PFSK-1 (cell line): ENCODE results near the gene ZFAND3.

ENCODE experiments used
- FOXP2 ChIP-seq: optimal IDR thresholded peaks from 2 replicates; pipeline ENCODE3; 2011; ENCODE audit warnings: borderline replicate concordance, control low read depth, inconsistent platforms; ENCODE audit not compliant: insufficient read depth; ENCODE audit errors: extremely low read length, extremely low read depth
- POLR2AphosphoS5 ChIP-seq: IDR thresholded peaks from 2 replicates; pipeline ENCODE4 v1.6.1; 2012; ENCODE audit warnings: low read depth, mild to moderate bottlenecking, control low read depth, low read length, moderate library complexity
- SIN3A ChIP-seq: IDR thresholded peaks from 2 replicates; pipeline ENCODE4 v1.6.1; 2012; ENCODE audit warnings: mild to moderate bottlenecking, low read length, moderate library complexity, borderline replicate concordance; ENCODE audit not compliant: insufficient read depth
- TAF1 ChIP-seq: IDR thresholded peaks from 2 replicates; pipeline ENCODE4 v1.6.1; 2012; ENCODE audit warnings: low read length, control low read depth, borderline replicate concordance; ENCODE audit not compliant: insufficient read depth
- TF ChIP-seq, protein P1 (sequence below), 2 experiments: IDR thresholded peaks; 2 replicates each; pipeline versions ENCODE4 v1.6.1 to v1.8.0; 2011 to 2012; ENCODE audit warnings: low read depth in 2 of 2, low read length in 2 of 2, control low read depth in 1 of 2, inconsistent platforms in 1 of 2, mild to moderate bottlenecking in 1 of 2, moderate library complexity in 1 of 2; ENCODE audit not compliant: insufficient read depth in 1 of 2

ZFAND3 gene

DNA sequence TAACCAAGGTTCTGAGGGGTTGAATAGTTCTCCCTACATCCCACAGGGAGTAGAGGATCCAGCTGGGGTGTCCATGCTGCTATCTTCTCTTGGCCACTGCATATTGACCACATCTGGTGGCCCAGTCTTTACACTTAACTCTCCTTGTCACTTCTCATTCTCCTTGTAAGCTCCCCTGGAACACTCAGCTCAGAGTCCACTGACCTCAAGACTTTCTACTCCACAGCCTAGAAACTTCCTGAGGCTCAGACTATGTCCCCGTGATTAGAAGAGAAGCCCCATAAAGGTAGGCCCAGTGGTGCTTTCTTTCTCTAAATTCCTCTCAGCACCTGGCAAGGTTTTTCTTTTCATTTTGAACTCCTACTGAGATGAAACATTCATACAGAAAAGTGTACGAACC lies 13.3 kb upstream of the ZFAND3 start:
- TF ChIP-seq TAF1 (no peak), POLR2AphosphoS5 (no peak)
- TF ChIP-seq, protein P1, sequence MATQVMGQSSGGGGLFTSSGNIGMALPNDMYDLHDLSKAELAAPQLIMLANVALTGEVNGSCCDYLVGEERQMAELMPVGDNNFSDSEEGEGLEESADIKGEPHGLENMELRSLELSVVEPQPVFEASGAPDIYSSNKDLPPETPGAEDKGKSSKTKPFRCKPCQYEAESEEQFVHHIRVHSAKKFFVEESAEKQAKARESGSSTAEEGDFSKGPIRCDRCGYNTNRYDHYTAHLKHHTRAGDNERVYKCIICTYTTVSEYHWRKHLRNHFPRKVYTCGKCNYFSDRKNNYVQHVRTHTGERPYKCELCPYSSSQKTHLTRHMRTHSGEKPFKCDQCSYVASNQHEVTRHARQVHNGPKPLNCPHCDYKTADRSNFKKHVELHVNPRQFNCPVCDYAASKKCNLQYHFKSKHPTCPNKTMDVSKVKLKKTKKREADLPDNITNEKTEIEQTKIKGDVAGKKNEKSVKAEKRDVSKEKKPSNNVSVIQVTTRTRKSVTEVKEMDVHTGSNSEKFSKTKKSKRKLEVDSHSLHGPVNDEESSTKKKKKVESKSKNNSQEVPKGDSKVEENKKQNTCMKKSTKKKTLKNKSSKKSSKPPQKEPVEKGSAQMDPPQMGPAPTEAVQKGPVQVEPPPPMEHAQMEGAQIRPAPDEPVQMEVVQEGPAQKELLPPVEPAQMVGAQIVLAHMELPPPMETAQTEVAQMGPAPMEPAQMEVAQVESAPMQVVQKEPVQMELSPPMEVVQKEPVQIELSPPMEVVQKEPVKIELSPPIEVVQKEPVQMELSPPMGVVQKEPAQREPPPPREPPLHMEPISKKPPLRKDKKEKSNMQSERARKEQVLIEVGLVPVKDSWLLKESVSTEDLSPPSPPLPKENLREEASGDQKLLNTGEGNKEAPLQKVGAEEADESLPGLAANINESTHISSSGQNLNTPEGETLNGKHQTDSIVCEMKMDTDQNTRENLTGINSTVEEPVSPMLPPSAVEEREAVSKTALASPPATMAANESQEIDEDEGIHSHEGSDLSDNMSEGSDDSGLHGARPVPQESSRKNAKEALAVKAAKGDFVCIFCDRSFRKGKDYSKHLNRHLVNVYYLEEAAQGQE (IDR thresholded peaks at IDR 0.05; ENCODE audit: insufficient read depth in 1 of 2, low read depth in 2 of 2, low read length in 2 of 2) = no peak

DNA sequence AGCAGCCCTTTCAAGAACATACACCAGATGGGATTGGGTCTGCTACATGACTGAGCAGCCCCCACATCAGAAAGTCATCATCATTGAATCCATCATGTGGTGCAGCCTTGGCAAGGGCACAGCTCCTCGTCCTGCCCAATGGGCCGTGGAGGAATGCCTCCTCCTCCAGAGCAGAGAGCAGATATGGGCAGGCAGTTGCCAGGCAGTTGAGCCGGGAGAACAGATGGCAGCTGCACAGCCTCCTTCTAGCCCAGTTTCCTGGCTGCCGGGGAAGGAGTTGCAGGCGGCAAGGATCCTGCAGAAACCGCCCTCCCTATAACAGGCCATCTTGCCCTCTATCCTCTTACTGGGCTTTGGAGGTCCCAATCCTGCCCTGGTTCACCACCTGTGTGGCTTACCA lies 11.9 kb upstream of the ZFAND3 start:
- no peak for TF ChIP-seq TAF1

DNA sequence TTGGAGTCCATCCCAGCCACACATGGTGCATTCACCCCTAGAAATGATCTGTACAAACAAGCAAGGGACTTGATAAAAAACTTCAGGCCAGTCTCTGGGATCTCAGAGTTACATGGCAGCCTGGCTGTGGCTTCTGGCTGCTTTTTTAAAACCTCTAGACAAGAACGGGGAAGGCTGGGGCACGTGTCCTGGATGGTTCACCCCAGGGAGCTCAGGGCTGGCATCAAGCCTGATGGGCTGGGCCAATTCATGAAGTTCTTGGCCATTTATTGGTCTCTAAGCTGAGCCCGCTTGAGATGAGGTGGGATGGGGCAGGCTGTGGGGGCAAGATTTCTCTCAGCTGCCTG lies 10.4 kb upstream of the ZFAND3 start:
- TF ChIP-seq SIN3A (no peak), POLR2AphosphoS5 (no peak), FOXP2 (no peak), TAF1 (no peak)
- TF ChIP-seq, protein P1 (IDR thresholded peaks at IDR 0.05; ENCODE audit: insufficient read depth in 1 of 2, low read depth in 2 of 2, low read length in 2 of 2) = no peak

DNA sequence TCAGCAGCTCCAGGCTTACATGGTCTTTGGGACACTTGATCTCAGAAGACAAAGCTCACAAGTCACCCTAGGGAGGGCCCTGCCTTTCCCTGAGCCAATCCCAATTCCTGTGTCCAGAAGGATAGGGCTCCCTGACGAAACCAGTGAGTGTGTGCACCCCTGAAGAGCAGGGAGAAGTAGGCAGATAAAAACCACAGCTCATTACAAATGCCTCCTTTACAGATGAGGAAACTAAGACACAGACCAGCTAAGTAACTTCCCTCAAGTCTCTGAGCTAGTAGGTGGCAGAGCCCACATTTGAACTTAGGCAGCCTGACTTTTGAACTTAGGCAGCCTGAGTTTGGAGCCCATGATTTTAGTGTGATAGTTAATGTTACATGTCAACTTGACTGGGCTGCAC lies 6.7 kb upstream of the ZFAND3 start:
- no peak for TF ChIP-seq POLR2AphosphoS5
- TF ChIP-seq, protein P1 (IDR thresholded peaks at IDR 0.05; ENCODE audit: insufficient read depth in 1 of 2, low read depth in 2 of 2, low read length in 2 of 2) = no peak
- no peak for TF ChIP-seq TAF1
- TF ChIP-seq SIN3A = no peak
- no peak for TF ChIP-seq FOXP2

DNA sequence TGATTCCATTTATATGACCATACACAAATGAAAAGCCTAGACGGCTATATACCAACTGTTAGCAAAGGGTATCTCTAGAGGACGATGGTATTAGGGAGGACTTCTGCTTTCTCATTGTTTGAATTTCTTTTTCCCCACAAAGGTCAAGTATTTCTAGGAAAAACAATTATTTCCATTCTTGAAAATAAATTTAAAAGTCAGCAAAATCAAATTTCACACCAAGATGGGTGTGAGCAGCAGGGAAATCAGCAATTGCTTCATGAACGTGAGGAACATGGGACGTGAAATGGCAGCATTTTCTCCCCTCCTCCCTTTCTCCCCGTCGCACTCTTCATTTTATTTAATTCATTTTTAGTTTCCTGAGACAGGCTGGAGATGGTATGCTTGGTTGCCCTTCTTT lies 5.2 kb upstream of the ZFAND3 start:
- TF ChIP-seq TAF1 (no peak), POLR2AphosphoS5 (no peak), FOXP2 (no peak), SIN3A (no peak)
- TF ChIP-seq, protein P1 (IDR thresholded peaks at IDR 0.05; ENCODE audit: insufficient read depth in 1 of 2, low read depth in 2 of 2, low read length in 2 of 2) = no peak
